ENCODE measurements around the gene UBE2D3. TPM values are rescaled to one million over a fixed set of nuclear protein-coding genes. Genes with fewer than 3 reads are reported as not detected.
A peak's percentile ranks its signal among the peaks of the same experiment; 100 is the strongest.

Gene UBE2D3
- total RNA-seq, 1 experiment from 2014 or later: 351 TPM

DNA sequence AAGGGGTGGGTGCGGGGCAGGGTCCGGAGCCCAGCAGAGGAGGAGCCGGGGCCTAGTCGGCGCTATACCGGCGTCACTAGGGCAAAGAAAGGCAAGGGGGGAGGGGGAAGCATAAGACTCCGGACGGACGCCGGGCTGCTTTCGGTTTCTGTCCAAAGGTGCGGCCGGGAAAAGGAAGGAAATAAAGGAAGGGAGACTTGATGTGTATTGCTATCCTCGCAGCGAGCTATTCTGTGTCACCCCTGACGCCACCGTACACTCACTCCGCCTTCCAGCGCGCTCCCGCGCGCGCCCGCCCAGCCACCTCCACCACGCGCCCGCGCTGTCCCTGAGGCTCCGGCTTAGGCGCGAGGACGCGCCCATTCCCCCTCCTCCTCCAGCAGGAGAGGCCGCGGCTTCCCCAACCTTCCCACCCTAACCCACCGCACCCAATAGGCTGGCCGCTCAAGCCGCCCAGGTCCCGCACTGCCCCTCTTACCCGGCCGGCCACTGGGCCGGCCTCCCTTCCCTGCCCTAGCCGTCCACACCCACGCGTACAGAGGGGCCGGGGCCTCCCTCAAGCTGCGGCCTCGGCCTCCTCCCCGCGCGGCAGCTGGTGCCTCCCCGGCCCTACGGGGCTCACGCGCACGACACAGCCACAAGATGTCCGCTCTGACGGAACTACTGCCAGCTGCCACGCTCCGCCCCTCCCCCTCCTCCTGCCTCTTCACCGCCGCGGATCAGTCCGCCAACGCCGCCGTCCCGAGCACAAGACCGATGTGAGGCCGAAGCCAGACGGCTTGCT lies at the start of gene UBE2D3 (continued):
- TF ChIP-seq, protein P1, sequence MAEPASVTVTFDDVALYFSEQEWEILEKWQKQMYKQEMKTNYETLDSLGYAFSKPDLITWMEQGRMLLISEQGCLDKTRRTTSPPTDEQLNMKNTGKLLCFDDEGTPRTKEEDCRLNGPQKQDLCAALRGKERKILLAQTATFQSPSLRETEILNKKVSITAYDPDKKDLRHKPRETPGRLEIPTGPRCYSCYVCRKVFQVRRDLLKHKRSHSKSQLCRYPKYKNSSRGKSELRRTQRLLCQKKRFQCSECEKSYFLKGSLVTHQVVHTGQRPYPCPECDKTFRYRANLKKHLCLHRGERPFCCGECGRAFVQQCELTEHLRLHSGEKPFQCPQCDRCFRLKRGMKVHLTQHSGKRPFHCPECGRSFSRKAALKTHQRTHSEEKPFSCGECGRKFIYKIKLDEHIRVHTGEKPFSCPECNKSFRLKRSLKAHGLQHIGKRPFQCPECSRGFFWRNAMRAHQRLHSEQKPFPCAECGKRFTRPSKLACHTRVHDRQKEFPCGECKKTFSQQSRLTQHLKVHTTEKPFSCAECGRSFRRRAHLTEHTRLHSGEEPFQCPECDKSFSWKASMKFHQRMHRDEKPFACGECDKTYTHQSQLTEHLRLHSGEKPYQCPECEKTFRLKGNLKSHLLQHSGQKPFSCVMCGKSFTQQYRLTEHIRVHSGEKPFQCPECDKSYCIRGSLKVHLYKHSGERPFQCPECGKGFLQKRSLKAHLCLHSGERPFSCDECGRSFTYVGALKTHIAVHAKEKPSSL (CRISPR knock-in tag; conservative IDR thresholded peaks at IDR 0.05): no peak
- TF ChIP-seq NR3C1 (CRISPR knock-in tag; conservative IDR thresholded peaks at IDR 0.05; ENCODE audit: low read depth): no peak
- TF ChIP-seq ZNF317 (CRISPR knock-in tag; IDR thresholded peaks at IDR 0.05; ENCODE audit: borderline replicate concordance, low read depth): no peak
- peak; percentile 60; the same call in 1 of the 2 replicates for TF ChIP-seq ZNF232 (CRISPR knock-in tag; IDR thresholded peaks at IDR 0.05)
- TF ChIP-seq, protein P2, sequence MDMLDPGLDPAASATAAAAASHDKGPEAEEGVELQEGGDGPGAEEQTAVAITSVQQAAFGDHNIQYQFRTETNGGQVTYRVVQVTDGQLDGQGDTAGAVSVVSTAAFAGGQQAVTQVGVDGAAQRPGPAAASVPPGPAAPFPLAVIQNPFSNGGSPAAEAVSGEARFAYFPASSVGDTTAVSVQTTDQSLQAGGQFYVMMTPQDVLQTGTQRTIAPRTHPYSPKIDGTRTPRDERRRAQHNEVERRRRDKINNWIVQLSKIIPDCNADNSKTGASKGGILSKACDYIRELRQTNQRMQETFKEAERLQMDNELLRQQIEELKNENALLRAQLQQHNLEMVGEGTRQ (CRISPR knock-in tag; IDR thresholded peaks at IDR 0.05): peak; percentile 8; the same call in 1 of the 2 replicates
- TF ChIP-seq ZNF121 (CRISPR knock-in tag; IDR thresholded peaks at IDR 0.05): 0 out of 2 replicates have a peak, but pooled peaks have one; percentile 43
- 0 out of 2 replicates have a peak, but pooled peaks have one; percentile 49 for TF ChIP-seq IRF2 (CRISPR knock-in tag; IDR thresholded peaks at IDR 0.05; ENCODE audit: borderline replicate concordance, low read depth)
- TF ChIP-seq, protein P3, sequence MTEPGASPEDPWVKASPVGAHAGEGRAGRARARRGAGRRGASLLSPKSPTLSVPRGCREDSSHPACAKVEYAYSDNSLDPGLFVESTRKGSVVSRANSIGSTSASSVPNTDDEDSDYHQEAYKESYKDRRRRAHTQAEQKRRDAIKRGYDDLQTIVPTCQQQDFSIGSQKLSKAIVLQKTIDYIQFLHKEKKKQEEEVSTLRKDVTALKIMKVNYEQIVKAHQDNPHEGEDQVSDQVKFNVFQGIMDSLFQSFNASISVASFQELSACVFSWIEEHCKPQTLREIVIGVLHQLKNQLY (CRISPR knock-in tag; IDR thresholded peaks at IDR 0.05): no peak; the same call in 1 of the 2 replicates
- TF ChIP-seq JAZF1 (CRISPR knock-in tag; IDR thresholded peaks at IDR 0.05): no peak
- TF ChIP-seq ZNF396 (CRISPR knock-in tag; IDR thresholded peaks at IDR 0.05; ENCODE audit: borderline replicate concordance): no peak
- TF ChIP-seq, protein P4, sequence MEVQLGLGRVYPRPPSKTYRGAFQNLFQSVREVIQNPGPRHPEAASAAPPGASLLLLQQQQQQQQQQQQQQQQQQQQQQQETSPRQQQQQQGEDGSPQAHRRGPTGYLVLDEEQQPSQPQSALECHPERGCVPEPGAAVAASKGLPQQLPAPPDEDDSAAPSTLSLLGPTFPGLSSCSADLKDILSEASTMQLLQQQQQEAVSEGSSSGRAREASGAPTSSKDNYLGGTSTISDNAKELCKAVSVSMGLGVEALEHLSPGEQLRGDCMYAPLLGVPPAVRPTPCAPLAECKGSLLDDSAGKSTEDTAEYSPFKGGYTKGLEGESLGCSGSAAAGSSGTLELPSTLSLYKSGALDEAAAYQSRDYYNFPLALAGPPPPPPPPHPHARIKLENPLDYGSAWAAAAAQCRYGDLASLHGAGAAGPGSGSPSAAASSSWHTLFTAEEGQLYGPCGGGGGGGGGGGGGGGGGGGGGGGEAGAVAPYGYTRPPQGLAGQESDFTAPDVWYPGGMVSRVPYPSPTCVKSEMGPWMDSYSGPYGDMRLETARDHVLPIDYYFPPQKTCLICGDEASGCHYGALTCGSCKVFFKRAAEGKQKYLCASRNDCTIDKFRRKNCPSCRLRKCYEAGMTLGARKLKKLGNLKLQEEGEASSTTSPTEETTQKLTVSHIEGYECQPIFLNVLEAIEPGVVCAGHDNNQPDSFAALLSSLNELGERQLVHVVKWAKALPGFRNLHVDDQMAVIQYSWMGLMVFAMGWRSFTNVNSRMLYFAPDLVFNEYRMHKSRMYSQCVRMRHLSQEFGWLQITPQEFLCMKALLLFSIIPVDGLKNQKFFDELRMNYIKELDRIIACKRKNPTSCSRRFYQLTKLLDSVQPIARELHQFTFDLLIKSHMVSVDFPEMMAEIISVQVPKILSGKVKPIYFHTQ (CRISPR knock-in tag; IDR thresholded peaks at IDR 0.05): peak; percentile 29; the same call in 1 of the 2 replicates
- TF ChIP-seq, protein P5, sequence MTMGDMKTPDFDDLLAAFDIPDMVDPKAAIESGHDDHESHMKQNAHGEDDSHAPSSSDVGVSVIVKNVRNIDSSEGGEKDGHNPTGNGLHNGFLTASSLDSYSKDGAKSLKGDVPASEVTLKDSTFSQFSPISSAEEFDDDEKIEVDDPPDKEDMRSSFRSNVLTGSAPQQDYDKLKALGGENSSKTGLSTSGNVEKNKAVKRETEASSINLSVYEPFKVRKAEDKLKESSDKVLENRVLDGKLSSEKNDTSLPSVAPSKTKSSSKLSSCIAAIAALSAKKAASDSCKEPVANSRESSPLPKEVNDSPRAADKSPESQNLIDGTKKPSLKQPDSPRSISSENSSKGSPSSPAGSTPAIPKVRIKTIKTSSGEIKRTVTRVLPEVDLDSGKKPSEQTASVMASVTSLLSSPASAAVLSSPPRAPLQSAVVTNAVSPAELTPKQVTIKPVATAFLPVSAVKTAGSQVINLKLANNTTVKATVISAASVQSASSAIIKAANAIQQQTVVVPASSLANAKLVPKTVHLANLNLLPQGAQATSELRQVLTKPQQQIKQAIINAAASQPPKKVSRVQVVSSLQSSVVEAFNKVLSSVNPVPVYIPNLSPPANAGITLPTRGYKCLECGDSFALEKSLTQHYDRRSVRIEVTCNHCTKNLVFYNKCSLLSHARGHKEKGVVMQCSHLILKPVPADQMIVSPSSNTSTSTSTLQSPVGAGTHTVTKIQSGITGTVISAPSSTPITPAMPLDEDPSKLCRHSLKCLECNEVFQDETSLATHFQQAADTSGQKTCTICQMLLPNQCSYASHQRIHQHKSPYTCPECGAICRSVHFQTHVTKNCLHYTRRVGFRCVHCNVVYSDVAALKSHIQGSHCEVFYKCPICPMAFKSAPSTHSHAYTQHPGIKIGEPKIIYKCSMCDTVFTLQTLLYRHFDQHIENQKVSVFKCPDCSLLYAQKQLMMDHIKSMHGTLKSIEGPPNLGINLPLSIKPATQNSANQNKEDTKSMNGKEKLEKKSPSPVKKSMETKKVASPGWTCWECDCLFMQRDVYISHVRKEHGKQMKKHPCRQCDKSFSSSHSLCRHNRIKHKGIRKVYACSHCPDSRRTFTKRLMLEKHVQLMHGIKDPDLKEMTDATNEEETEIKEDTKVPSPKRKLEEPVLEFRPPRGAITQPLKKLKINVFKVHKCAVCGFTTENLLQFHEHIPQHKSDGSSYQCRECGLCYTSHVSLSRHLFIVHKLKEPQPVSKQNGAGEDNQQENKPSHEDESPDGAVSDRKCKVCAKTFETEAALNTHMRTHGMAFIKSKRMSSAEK (CRISPR knock-in tag; IDR thresholded peaks at IDR 0.05; ENCODE audit: borderline replicate concordance): no peak
- no peak for TF ChIP-seq TEAD4 (CRISPR knock-in tag; IDR thresholded peaks at IDR 0.05)
- TF ChIP-seq SMAD3 (CRISPR knock-in tag; IDR thresholded peaks at IDR 0.05; ENCODE audit: borderline replicate concordance): no peak
- TF ChIP-seq ESRRA (CRISPR knock-in tag; IDR thresholded peaks at IDR 0.05; ENCODE audit: borderline replicate concordance): peak; percentile 90; the same call in 1 of the 2 replicates
- TF ChIP-seq NFE2L1 (CRISPR knock-in tag; IDR thresholded peaks at IDR 0.05): peak; percentile 68; the same call in 1 of the 2 replicates
- TF ChIP-seq FOXJ3 (CRISPR knock-in tag; IDR thresholded peaks at IDR 0.05; ENCODE audit: borderline replicate concordance): no peak
- TF ChIP-seq, protein P6, sequence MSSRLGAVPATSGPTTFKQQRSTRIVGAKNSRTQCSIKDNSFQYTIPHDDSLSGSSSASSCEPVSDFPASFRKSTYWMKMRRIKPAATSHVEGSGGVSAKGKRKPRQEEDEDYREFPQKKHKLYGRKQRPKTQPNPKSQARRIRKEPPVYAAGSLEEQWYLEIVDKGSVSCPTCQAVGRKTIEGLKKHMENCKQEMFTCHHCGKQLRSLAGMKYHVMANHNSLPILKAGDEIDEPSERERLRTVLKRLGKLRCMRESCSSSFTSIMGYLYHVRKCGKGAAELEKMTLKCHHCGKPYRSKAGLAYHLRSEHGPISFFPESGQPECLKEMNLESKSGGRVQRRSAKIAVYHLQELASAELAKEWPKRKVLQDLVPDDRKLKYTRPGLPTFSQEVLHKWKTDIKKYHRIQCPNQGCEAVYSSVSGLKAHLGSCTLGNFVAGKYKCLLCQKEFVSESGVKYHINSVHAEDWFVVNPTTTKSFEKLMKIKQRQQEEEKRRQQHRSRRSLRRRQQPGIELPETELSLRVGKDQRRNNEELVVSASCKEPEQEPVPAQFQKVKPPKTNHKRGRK (CRISPR knock-in tag; IDR thresholded peaks at IDR 0.05; ENCODE audit: borderline replicate concordance): no peak
- peak; percentile 75 for TF ChIP-seq NFATC4 (CRISPR knock-in tag; IDR thresholded peaks at IDR 0.05)
- peak; percentile 40; the same call in 1 of the 2 replicates for TF ChIP-seq NR2C2 (CRISPR knock-in tag; IDR thresholded peaks at IDR 0.05)
- TF ChIP-seq, protein P7, sequence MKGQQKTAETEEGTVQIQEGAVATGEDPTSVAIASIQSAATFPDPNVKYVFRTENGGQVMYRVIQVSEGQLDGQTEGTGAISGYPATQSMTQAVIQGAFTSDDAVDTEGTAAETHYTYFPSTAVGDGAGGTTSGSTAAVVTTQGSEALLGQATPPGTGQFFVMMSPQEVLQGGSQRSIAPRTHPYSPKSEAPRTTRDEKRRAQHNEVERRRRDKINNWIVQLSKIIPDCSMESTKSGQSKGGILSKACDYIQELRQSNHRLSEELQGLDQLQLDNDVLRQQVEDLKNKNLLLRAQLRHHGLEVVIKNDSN (CRISPR knock-in tag; IDR thresholded peaks at IDR 0.05): peak; percentile 39
- TF ChIP-seq CREM (CRISPR knock-in tag; IDR thresholded peaks at IDR 0.05): no peak
- TF ChIP-seq ZNF671 (CRISPR knock-in tag; IDR thresholded peaks at IDR 0.05): peak; percentile 48; the same call in 1 of the 2 replicates
- no peak for TF ChIP-seq ZNF423 (CRISPR knock-in tag; IDR thresholded peaks at IDR 0.05)
- no peak for TF ChIP-seq MXD4 (CRISPR knock-in tag; IDR thresholded peaks at IDR 0.05; ENCODE audit: borderline replicate concordance)
- no peak for TF ChIP-seq RORB (CRISPR knock-in tag; IDR thresholded peaks at IDR 0.05)
